ENCODE results near the gene PJA1. TPM values are rescaled to one million over a fixed set of nuclear protein-coding genes. Genes with fewer than 3 reads are reported as not detected.

Gene PJA1
- total and polyA plus RNA-seq, 2 donors: 23.7 to 51.2 TPM

DNA sequence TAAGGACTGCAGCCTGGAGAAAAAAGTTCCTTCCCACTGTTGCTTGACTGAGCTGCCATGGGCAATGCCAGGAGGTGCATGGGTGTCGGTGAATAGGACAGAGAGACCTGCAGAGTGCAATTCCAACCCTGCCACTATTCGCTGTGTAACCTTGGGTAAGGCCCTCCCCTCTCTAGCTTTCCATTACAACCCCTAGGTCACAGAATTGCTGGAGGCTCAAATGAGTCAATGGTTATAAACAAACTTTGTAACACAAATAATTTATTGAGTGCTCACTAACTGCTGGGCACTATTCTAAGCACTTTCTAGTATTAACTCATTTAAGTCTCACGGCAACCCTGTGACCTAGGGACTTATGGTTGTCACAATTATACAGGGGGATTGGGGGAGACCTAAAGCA lies 37.8 kb downstream of the PJA1 start:
- 97% methylated on average over 3 of the region's 3 CpGs for WGBS
- H3K4me3 ChIP-seq (ENCODE audit: low read depth, low read length): no peak overlapping the region
- no peak overlapping the region for H3K27ac ChIP-seq (ENCODE audit: low read depth)
- H3K36me3 ChIP-seq (ENCODE audit: insufficient read depth): no peaks in the 10 kb centered on the region
- H3K4me1 ChIP-seq (ENCODE audit: insufficient read depth): no peaks in the 10 kb centered on the region
- DNase-seq (ENCODE audit: extremely low spot score): no peak

GRCh38 chrX:69126642-69127041 lies 38.6 kb downstream of the PJA1 start:
- Histone ChIP-seq H3K27ac (ENCODE audit: low read depth) (no peak overlapping the region), H3K4me3 (ENCODE audit: low read depth, low read length) (no peak overlapping the region), H3K36me3 (ENCODE audit: insufficient read depth) (no peaks in the 10 kb centered on the region), H3K4me1 (ENCODE audit: insufficient read depth) (no peaks in the 10 kb centered on the region)
- WGBS: 85% methylated on average over 5 of the region's 5 CpGs
- no peak for DNase-seq (ENCODE audit: extremely low spot score)

- 96% methylated on average over 5 of the region's 5 CpGs for WGBS
- DNase-seq (ENCODE audit: extremely low spot score): no peak
- no peak overlapping the region for H3K4me3 ChIP-seq (ENCODE audit: low read depth, low read length)
- H3K27ac ChIP-seq (ENCODE audit: low read depth): no peak overlapping the region
- H3K36me3 ChIP-seq (ENCODE audit: insufficient read depth): no peaks in the 10 kb centered on the region
- H3K4me1 ChIP-seq (ENCODE audit: insufficient read depth): no peaks in the 10 kb centered on the region
These were observed 40.2 kb downstream of the PJA1 start for GRCh38 chrX:69125094-69125493.

DNA sequence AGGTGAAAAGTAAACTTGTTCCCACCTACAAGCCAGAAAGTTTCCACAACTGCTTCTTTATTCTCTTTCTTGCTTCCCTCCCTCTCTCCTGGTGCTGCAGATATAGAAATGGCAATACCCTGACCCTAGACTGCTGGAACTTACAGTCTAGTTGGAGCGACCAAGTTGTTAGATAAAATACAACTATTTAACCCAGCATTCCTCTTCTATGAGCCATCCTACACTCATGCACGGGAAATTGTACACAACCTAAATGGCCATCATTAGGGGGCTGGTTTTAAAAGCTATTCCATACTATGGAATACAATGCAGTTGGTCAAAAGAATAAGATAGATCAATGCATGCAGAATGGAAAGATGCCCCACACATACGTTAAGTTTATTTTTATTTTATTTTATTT lies 41.1 kb downstream of the PJA1 start:
- WGBS: 67% methylated on average over 3 of the region's 3 CpGs
- no peak overlapping the region for H3K27ac ChIP-seq (ENCODE audit: low read depth)
- no peaks in the 10 kb centered on the region for H3K36me3 ChIP-seq (ENCODE audit: insufficient read depth)
- H3K4me1 ChIP-seq (ENCODE audit: insufficient read depth): no peaks in the 10 kb centered on the region
- no peak overlapping the region for H3K4me3 ChIP-seq (ENCODE audit: low read depth, low read length)
- no peak for DNase-seq (ENCODE audit: extremely low spot score)

DNA sequence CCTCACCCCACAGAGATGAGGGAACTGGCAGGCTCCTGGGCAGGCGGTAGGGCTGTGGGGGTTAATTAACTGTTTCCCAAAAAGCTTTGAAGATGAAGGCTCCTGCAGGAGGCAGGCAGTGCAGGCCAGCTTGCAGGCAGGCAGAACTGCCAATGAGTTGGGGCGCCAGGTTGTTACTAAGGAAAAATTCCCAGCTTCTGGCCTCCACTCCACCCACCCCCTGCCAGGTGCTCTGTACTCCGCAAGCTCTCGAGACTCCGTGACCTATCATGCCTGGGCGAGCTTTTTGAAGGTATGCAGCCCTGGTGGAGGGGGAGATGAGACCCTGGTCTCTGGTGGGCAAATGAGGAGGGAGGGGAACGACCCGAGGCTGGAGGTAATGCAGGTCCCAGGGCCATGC lies 41.8 kb downstream of the PJA1 start:
- H3K36me3 ChIP-seq (ENCODE audit: insufficient read depth): no peaks in the 10 kb centered on the region
- H3K4me1 ChIP-seq (ENCODE audit: insufficient read depth): no peaks in the 10 kb centered on the region
- no peak overlapping the region for H3K4me3 ChIP-seq (ENCODE audit: low read depth, low read length)
- no peak for DNase-seq (ENCODE audit: extremely low spot score)
- WGBS: 80% methylated on average over 8 of the region's 8 CpGs
- H3K27ac ChIP-seq (ENCODE audit: low read depth): no peak overlapping the region

DNA sequence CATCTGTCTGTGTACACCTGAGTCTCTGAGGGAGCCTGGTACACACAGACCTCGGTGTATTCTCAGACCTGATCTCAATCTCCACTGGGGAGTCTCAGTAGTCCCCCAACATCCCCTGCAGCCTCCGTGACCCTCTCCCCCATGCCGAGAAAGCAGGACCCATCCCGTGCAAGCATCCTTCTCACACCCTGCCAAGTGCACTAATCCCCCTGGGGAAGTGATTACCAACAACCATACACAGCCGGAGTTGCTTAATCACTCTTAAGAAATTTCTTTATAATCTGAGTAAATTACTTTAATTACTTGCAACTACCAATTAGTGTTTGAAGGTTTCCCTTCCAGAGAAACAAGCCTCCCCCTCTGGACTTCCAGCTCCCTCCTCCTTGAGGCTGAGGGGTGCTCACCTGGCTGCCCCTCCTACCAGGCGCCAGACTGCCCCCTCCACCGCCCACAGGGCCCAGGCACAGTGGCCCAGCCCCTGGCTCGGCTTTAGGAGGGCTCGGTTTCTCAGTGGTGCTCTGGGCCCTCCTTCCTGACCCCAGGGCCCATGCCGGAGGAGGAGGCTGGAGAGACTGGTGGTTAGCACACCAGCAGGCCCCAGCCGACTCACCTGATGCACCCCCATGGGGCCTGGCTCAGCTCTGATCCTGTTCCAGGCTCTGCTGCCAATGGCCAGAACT lies 43.8 kb downstream of the PJA1 start:
- WGBS: 84% methylated on average over 11 of the region's 11 CpGs

DNA sequence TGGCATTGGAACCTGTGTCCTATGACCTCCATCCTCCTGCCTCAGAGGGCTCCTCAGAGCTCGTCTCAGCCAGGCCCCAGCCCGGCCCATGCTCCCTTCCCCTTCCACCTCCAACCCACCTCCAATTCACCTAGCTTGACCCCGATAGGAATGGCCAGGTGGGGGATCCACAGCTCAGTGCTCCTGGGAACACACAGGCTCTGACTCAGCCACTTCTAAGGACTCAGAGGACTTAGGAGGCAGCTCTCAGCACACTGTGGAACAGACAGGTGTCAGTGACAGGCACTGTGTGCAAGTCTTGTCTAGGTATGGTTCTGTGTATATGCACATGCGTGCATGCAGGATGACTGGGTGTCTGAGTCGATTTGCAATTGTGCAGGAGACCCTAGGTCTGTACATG lies 44.8 kb downstream of the PJA1 start:
- no peak for DNase-seq (ENCODE audit: extremely low spot score)
- WGBS: 93% methylated on average over 5 of the region's 5 CpGs
- H3K27ac ChIP-seq (ENCODE audit: low read depth): no peak overlapping the region

More for the DNA sequence above, 43.8 kb downstream of the PJA1 start:
- no peak for DNase-seq (ENCODE audit: extremely low spot score)
- Histone ChIP-seq H3K27ac (ENCODE audit: low read depth) (no peak overlapping the region), H3K4me3 (ENCODE audit: low read depth, low read length) (no peak overlapping the region), H3K4me1 (ENCODE audit: insufficient read depth) (no peaks in the 10 kb centered on the region), H3K36me3 (ENCODE audit: insufficient read depth) (no peaks in the 10 kb centered on the region)

GRCh38 chrX:69119122-69119521 lies 46.1 kb downstream of the PJA1 start:
- no peaks in the 10 kb centered on the region for H3K4me1 ChIP-seq (ENCODE audit: insufficient read depth)
- DNase-seq (ENCODE audit: extremely low spot score): no peak
- 81% methylated on average over 2 of the region's 2 CpGs for WGBS
- H3K4me3 ChIP-seq (ENCODE audit: low read depth, low read length): no peak overlapping the region
- no peak overlapping the region for H3K27ac ChIP-seq (ENCODE audit: low read depth)
- H3K36me3 ChIP-seq (ENCODE audit: insufficient read depth): no peaks in the 10 kb centered on the region

More for the DNA sequence above, 44.8 kb downstream of the PJA1 start:
- no peaks in the 10 kb centered on the region for H3K36me3 ChIP-seq (ENCODE audit: insufficient read depth)
- no peaks in the 10 kb centered on the region for H3K4me1 ChIP-seq (ENCODE audit: insufficient read depth)
- H3K4me3 ChIP-seq (ENCODE audit: low read depth, low read length): no peak overlapping the region

- WGBS: 40% methylated on average over 11 of the region's 11 CpGs
- no peaks in the 10 kb centered on the region for H3K4me1 ChIP-seq (ENCODE audit: insufficient read depth)
- H3K36me3 ChIP-seq (ENCODE audit: insufficient read depth): no peaks in the 10 kb centered on the region
- no peak for DNase-seq (ENCODE audit: extremely low spot score)
- no peak overlapping the region for H3K4me3 ChIP-seq (ENCODE audit: low read depth, low read length)
- H3K27ac ChIP-seq (ENCODE audit: low read depth): no peak overlapping the region
These were observed 47.3 kb downstream of the PJA1 start for GRCh38 chrX:69117876-69118526.

GRCh38 chrX:69116077-69116476 lies 49.2 kb downstream of the PJA1 start:
- H3K4me3 ChIP-seq (ENCODE audit: low read depth, low read length): no peak overlapping the region
- no peaks in the 10 kb centered on the region for H3K36me3 ChIP-seq (ENCODE audit: insufficient read depth)
- DNase-seq (ENCODE audit: extremely low spot score): no peak
- 86% methylated on average over 6 of the region's 6 CpGs for WGBS
- no peaks in the 10 kb centered on the region for H3K4me1 ChIP-seq (ENCODE audit: insufficient read depth)
- no peak overlapping the region for H3K27ac ChIP-seq (ENCODE audit: low read depth)

DNA sequence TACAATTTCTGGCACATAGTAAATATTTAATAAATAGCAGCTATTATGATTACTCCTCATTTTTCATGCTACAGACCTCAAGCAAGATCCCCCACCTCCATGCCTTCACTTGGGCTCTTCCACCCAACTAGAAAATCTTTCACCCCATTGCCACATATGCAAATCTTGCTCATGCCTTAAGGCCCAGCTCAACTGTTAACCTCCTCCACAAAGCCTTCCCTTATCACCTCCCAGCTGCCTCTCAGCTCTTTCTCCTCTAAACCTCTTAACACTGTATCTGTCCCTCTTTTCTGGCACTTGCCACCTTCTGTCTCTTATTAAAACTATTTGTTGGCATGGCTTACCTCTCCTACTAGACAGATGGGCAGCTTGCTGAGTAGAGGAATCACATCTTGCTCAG lies 51.5 kb downstream of the PJA1 start:
- Histone ChIP-seq H3K36me3 (ENCODE audit: insufficient read depth) (no peaks in the 10 kb centered on the region), H3K27ac (ENCODE audit: low read depth) (no peak overlapping the region), H3K4me3 (ENCODE audit: low read depth, low read length) (no peak overlapping the region), H3K4me1 (ENCODE audit: insufficient read depth) (no peaks in the 10 kb centered on the region)
- DNase-seq (ENCODE audit: extremely low spot score): no peak

Measured in urinary bladder (tissue), 4 donors.